ENCODE data around the gene APBB2. TPM values are rescaled to one million over a fixed set of nuclear protein-coding genes. Genes with fewer than 3 reads are reported as not detected.

Gene APBB2
- total and polyA plus RNA-seq, 2 of the 4 experiments (the other 2 are of a cell fraction): 47.9 to 75.5 TPM

GRCh38 chr4:41025824-41026223 is 188.5 kb downstream of the APBB2 start:
- CTCF ChIA-PET: no interaction called here
- Histone ChIP-seq H3K4me2 (ENCODE audit: low read depth, low read length) (no peak overlapping the region), H3K23ac (ENCODE audit: low read depth, low read length) (no peak overlapping the region), H3K27ac (ENCODE audit: insufficient read depth, low read length) (no peak overlapping the region), H3K9me1 (ENCODE audit: insufficient read depth, low read length) (no peaks in the 10 kb centered on the region), H3K4ac (ENCODE audit: low read depth, low read length) (no peak overlapping the region), H4K91ac (ENCODE audit: insufficient read depth, low read depth, low read length) (no peak overlapping the region), H2AFZ (replicated peaks; ENCODE audit: low read length, poor library complexity) (no peak overlapping the region), H2BK15ac (ENCODE audit: low read depth, low read length) (no peak overlapping the region), H2AK5ac (ENCODE audit: low read depth, low read length) (no peak overlapping the region), H3K36me3 (ENCODE audit: control insufficient read depth, insufficient read depth, low read length) (no peaks in the 10 kb centered on the region), H2BK20ac (ENCODE audit: low read depth, low read length) (no peak overlapping the region), H3K79me1 (ENCODE audit: low read depth in 1 of 2, low read length in 2 of 2) (peaks cover 0 to 11% of the 10 kb centered on the region in 2 experiments; a peak in 3 of 4 replicates), H3K14ac (replicated peaks; ENCODE audit: low read depth, low read length) (no peak overlapping the region), H2AK9ac (replicated peaks; ENCODE audit: low read depth, low read length, poor library complexity) (no peak overlapping the region), H4K20me1 (ENCODE audit: insufficient read depth, low read length) (no peaks in the 10 kb centered on the region), H4K8ac (ENCODE audit: low read depth in 2 of 2, low read length in 2 of 2) (no peak overlapping the region), H2BK120ac (ENCODE audit: low read depth, low read length) (no peak overlapping the region), H3K56ac (ENCODE audit: extremely low read depth, insufficient read depth, low read length) (no peak overlapping the region), H3K9me3 (ENCODE audit: control insufficient read depth, insufficient read depth, low read length) (peaks cover 14% of the 10 kb centered on the region), H3K4me1 (ENCODE audit: control insufficient read depth, insufficient read depth, low read length) (peaks cover 9% of the 10 kb centered on the region), H2BK5ac (ENCODE audit: low read depth, low read length, poor library complexity, severe bottlenecking) (no peak overlapping the region), H3K4me3 (ENCODE audit: insufficient read depth, low read depth, low read length) (no peak overlapping the region), H4K5ac (ENCODE audit: low read depth, low read length) (no peak overlapping the region), H3K27me3 (ENCODE audit: control insufficient read depth, insufficient read depth, low read length) (no peaks in the 10 kb centered on the region), H3K18ac (ENCODE audit: low read depth, low read length) (no peak overlapping the region), H3K9ac (ENCODE audit: low read depth, low read length) (no peak overlapping the region)
- TF ChIP-seq RCOR1 (IDR thresholded peaks at IDR 0.05; ENCODE audit: insufficient replicate concordance, low read length): no peak
- no peak for TF ChIP-seq NFE2L2 (IDR thresholded peaks at IDR 0.05; ENCODE audit: low read depth, low read length)
- TF ChIP-seq CEBPB (IDR thresholded peaks at IDR 0.05; ENCODE audit: low read depth, low read length): no peak
- no peak for TF ChIP-seq RAD21 (IDR thresholded peaks at IDR 0.05; ENCODE audit: low read length)
- POLR2A ChIA-PET (ENCODE audit: unreplicated experiment): no interaction called here
- no CpG with 5 or more reads among the region's 2 CpGs for WGBS, 2 experiments (ENCODE audit: extremely low coverage in 2 of 2, insufficient read length in 1 of 2)
- no TSS peak for BruUV-seq (replicated peaks)
- ATAC-seq (ENCODE audit: low read depth) (no peak), DNase-seq (no peak)
- in situ Hi-C loops (cut with MboI; ENCODE audit: low sequenced_read_pairs) (no loop called here), dilution Hi-C loops (cut with HindIII; ENCODE audit: low sequenced_read_pairs, unreplicated experiment) (no loop called here), intact Hi-C loops (cut with micrococcal nuclease) (loop anchor here (5.0 kb wide), 1 partner anchor 46 kb away; no protein-coding TSS in a partner anchor)

Data from IMR-90 (cell line).